Stimulated activated CD8-positive, alpha-beta memory T cell treated with anti-CD3 and anti-CD28 coated beads, Interleukin-4, amount 100 ng/mL, for 24 hours (primary cell): ENCODE measurements around the gene NPIPB8.
"Not testable (repeated sequence)": the region's sequence is repeated elsewhere in the genome, so short reads cannot be mapped to it uniquely, and the experiment has no call there.

Experiments
- DNase-seq: peaks from one replicate; pipeline ENCODE4 v3.0.0-alpha.2; 2020; ENCODE audit warnings: low read depth

NPIPB8 gene

DNA sequence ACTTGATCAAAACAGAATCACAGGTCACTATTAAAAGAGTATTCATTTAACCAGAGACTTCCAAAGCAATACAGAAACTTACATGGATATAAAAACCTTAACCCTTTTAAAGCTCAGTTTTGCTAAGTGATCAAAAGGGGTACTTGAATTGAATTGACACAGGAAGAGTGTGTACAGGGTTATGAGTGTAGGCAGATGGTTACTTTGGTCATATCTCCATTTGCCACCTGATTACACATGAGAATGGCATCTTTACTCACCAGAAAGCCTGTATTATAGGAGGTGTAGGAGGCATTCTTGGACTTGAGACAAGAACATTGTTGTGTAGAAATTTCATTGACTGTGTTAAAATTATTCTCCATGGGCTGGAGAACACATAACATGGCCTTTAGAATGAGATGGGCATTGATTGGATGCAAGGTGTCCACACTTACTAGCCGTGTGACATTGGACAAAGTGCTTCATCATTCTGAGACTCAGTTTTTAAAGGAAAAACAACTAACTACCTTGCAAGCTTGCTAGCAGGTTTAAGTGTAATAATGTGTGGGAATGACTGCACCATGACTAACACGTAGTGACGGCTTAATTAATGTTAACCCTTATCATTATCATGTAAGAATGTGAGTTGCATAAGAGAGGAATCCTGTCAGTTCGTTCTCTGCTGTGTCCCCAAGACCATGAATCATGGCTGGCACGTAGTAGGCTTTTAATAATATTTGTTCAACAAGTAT, 1.6 kb upstream of the NPIPB8 start:
- not testable (repeated sequence) for DNase-seq

DNA sequence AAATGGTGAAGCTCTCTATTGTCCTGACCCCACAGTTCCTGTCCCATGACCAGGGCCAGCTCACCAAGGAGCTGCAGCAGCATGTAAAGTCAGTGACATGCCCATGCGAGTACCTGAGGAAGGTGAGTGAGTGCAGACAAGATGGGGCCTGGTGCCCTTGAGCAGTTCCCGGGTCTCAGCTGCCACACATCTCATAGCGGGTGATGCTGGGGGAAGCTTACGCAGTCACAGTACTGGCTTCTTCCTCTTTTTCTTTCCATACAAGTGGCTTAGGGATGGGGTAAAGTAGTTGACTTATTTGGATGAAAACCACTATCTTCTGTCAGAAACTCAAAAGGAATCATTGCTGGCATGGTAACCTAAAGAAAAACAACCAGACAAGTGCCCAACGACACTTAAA, 494 bp downstream of the NPIPB8 start:
- not testable (repeated sequence) for DNase-seq

DNA sequence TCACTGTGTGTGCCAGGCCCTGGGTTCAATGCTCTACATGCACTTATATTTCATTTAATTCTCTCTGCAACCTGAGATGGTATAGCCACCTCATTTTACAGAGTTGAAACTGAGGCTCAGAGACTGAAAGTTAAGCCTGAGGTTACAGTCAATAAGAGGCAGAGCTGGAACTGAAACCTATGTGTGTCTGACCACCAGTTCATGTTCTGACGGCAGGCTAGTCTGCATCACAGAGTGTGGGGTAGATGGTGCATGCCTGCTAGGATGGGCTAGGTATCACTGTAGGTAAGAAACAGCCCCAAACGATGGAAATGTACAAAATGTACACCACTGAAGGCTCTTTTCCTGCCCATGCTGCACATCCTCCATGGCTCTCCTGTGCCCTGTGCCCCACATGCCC, 2.1 kb downstream of the NPIPB8 start:
- not testable (repeated sequence) for DNase-seq

DNA sequence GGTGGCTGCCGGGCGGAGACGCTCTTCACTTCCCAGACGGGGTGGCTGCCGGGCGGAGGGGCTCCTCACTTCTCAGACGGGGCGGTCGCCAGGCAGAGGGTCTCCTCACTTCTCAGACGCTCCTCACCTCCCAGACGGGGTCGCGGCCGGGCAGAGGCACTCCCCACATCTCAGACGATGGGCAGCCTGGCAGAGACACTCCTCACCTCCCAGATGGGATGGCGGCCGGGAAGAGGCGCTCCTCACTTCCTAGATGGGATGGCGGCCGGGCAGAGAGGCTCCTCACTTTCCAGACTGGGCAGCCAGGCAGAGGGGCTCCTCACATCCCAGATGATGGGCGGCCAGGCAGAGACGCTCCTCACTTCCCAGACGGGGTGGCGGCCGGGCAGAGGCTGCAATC, 28.4 kb downstream of the NPIPB8 start:
- not testable (repeated sequence) for DNase-seq

DNA sequence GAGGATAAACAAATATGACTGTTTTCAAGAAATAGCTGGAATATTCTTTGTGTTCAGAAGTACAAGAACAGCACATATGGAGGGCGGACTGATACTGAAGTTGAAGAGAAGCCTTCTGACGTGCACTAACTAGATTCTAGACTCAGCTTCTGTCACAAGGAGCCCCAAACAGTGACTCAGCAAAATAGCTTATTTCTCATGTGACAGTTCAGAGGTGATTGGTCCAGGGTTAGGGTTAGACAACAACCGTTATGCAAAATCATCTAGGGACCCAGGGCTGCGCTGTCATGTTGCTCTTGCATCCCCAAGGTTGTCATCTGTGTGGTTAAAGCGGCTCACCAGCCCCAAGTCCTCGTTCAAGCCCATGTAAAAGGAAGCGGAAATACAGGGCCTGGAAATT, 29.6 kb downstream of the NPIPB8 start:
- not testable (repeated sequence) for DNase-seq

DNA sequence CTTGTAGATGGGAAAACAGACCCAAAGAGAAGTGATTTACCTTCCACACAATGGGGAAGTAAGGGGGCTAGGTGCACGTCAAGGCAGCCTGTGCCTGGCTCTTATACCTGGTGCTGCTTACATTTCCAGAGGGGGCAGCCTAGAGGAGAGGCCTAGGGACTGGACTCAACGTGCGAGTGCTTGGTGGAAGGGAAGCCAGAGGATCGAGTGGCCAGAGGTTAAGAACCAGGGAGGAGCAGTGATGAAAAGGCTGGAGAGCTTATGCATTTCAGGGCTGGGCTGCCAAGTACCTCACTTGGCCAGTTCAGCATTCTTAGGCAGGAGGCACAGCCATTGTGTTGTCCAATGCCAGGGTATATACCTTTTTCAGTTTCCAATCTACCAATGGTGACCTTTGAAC, 30.3 kb downstream of the NPIPB8 start:
- DNase-seq, result not testable (repeated sequence)

DNA sequence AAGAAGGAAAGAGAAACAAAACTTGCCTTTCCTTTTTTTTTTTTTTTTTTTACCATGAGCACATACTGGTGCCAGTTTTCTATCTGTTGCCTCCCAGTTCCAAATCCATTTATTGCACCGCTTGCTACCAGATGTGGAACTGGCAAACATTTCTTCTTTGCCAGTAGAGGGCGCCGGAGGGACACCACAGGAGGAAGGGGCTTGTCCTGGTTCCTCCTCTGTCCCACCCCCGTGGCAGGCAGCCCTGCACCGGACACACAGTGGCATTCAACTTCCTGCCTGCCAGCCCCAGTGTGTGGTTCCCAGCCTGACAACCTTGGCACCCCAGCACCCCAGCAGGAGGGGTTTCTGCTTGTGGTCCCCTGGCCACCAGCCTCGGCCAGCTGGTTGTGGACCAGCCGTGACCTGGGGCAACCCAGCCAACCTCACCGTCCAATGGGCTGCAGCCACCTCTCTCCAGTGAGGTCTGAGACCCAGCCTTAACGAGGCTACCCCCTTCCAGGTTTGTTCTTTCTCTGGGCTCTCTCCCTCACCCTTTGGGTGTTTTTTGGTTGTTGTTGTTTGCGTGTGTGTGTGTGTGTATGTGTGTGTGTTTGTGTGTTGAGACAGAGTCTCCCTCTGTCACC, 50.6 kb downstream of the NPIPB8 start:
- DNase-seq, result not testable (repeated sequence)

DNA sequence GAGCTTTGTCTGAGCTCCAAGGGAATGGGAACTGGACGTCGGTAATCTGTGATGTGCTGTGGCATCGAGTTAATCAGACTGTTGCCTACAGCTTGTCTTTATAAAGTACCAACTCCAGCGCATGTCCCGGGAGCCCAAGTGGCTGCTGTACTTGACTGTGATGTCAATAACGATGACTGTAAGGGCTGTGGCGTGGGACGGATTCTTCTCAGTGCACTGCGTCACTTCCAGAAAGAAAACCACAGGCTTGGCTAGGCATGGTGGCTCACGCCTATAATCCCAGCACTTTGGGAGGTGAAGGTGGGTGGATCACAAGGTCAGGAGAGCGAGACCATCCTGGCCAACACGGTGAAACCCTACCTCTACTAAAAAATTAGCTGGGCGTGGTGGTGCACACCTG, 51.6 kb downstream of the NPIPB8 start:
- not testable (repeated sequence) for DNase-seq

DNA sequence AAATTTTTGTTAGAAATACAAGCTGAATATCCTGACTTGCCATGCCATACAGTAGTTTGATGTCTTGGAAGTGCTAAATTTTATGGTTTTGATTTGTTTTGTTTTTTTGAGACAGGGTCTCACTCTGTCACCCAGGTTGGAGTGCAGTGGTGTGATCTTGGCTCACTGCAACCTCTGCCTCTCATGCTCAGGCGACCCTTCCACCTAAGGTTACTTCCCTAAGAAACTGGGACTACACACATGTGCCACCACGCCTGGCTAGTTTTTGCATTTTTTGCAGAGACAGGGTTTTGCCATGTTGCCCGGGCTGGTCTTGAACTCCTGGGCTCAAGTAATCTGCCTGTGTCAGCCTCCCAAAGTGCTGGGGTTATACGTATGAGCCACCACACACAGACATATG, 53.9 kb downstream of the NPIPB8 start:
- not testable (repeated sequence) for DNase-seq

DNA sequence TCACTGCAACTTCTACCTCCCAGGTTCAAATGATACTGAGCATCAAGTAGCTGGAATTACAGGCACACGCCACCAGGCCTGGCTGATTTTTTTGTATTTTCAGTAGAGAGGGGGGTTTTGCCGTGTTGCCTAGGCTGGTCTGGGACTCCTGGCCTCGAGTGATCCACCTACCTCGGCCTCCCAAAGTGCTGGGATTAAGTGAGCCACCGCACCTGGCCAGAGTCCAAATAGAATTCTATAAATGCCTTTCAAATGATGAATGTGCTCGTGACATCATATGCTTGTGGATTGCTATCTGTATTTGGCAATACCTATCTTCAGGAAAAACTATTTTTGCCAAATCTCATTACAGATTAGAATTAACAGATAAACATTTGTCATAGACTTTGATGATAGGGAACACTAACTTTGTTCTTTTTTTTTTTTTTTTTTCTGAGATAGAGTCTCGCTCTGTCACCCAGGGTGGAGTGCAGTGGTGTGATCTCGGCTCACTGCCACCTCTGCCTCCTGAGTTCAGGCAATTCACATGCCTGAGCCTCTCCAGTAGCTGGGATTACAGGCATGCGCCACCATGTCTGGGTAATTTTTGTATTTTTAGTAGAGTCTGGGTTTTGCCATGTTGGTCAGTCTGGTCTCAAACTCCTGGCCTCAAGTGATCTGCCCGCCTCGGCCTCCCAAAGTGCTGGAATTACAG, 55.5 kb downstream of the NPIPB8 start:
- DNase-seq, result not testable (repeated sequence)

DNA sequence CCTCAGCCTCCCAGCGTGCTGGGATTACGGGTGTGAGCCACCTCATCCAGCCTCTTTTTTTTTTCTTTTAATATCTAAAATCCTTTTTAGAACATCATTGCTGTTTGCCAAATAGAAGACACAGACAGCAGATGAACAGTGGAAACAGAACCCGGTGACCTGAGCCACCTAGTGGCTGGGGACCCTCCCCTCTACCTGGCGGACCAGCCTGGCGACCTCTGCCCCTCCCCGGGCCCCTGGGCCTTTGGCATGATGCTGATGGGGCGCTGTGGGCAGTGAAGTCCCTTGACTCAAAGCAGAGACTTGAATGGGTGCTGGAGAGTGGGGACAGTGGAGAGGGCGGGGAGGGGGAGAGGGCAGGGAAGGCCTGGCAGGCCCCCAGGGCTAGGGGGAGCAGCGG, 61.9 kb downstream of the NPIPB8 start:
- DNase-seq, result not testable (repeated sequence)

DNA sequence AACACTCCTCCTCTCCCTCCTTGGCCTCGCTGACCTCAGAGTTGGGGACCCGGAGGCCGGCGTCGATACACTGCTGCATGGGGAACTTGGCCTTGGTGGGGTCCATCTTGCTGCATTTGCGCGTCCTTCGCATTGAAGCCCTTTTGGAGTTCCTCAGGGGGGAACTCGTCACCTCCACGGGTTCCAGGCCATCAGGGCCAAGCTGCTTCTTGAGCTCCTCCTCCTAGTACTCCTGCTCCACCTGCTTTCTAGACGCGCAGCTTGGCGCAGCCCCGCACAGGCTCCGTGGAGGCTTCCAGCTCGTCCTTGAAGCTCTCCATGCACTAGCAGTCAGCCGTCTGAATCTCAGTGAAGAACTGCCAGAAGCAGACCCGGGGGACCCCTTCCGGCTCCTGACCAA, 62.5 kb downstream of the NPIPB8 start:
- DNase-seq, result not testable (repeated sequence)

DNA sequence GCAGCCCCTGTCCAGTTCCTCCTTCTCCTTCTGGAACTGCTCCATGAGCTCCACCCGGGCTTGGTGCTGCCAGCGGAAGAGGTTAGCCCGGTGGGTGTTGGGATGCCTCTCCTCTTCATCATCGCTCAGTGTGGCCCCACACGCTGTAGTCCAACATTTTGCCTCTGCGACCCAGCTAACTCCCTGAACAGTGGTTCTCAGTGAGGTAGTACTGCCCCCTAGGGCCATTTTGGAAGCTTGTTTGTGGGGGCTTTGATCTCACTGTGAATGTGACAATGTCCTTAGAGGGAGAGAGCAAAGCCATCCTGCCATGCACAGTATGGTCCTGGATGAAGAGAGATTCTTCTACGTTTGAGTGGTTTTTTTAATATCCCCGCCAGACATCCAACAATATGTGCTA, 63.5 kb downstream of the NPIPB8 start:
- not testable (repeated sequence) for DNase-seq

DNA sequence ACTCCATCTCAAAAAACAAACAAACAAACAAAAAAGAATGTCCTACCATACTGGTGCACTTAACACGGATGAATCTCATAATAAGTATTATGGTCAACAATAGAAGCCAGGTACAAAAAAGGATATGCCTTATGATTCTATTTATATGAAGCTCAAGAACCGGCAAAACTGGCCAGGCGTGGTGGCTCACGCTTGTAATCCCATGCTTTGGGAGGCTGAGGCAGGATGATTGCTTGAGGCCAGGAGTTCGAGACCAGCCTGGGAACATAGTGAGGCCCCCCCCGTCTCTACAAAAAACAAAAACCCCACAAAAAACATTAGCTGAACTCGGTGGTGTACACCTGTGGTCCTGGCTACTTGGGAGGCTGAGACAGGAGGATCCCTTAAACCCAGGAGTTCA, 66.4 kb downstream of the NPIPB8 start:
- DNase-seq, result not testable (repeated sequence)
